HEK293 (cell line): ENCODE results near the gene ATOSA.

ENCODE experiments used
- CTCF ChIP-seq: fragments of 450-650 bp; formaldehyde crosslinking; IDR thresholded peaks from 2 replicates; pipeline ENCODE4 v1.5.1; 2016; ENCODE audit warnings: missing biosample characterization, missing genetic modification characterization
- KLF1 ChIP-seq: fragments of 450-650 bp; formaldehyde crosslinking; IDR thresholded peaks from 2 replicates; pipeline ENCODE4 v1.5.1; 2016; ENCODE audit warnings: missing biosample characterization, missing genetic modification characterization
- PBX3 ChIP-seq: sonication (generic); formaldehyde crosslinking; IDR thresholded peaks from 2 replicates; pipeline ENCODE4 v1.8.1; 2022; ENCODE audit warnings: mild to moderate bottlenecking, moderate library complexity, missing genetic modification reagents
- ZBTB6 ChIP-seq: fragments of 450-650 bp; formaldehyde crosslinking; IDR thresholded peaks from 2 replicates; pipeline ENCODE4 v1.5.1; 2017; ENCODE audit warnings: missing biosample characterization, missing genetic modification characterization
- ZEB2 ChIP-seq: fragments of 450-650 bp; formaldehyde crosslinking; IDR thresholded peaks from 2 replicates; pipeline ENCODE4 v1.5.1; 2016; ENCODE audit warnings: missing biosample characterization, missing genetic modification characterization
- ZNF155 ChIP-seq: fragments of 450-650 bp; formaldehyde crosslinking; IDR thresholded peaks from 2 replicates; pipeline ENCODE4 v1.5.1; 2016; ENCODE audit warnings: missing biosample characterization, missing genetic modification characterization
- ZNF548 ChIP-seq: fragments of 450-650 bp; formaldehyde crosslinking; IDR thresholded peaks from 2 replicates; pipeline ENCODE4 v1.5.1; 2016; ENCODE audit warnings: missing biosample characterization, missing genetic modification characterization
- ZNF701 ChIP-seq: fragments of 450-650 bp; formaldehyde crosslinking; IDR thresholded peaks from 2 replicates; pipeline ENCODE4 v1.5.1; 2016; ENCODE audit warnings: missing biosample characterization, missing genetic modification characterization

- TF ChIP-seq KLF1 (tag by site-specific recombination) = no peak
- no peak for TF ChIP-seq PBX3 (CRISPR knock-in tag)
- no peak for TF ChIP-seq ZNF548
- no peak for TF ChIP-seq CTCF (tag by site-specific recombination)
- TF ChIP-seq ZEB2 (tag by site-specific recombination) = no peak
- TF ChIP-seq ZBTB6 (tag by site-specific recombination) = no peak
- no peak for TF ChIP-seq ZNF155 (tag by site-specific recombination)
- TF ChIP-seq ZNF701 (tag by site-specific recombination) = no peak
Measured at GRCh38 chr15:52642386-52643361, 36.5 kb downstream of the ATOSA start.
